Heart right ventricle (tissue), 16 donors: Measurements from ENCODE around the gene ESPNL. TPM values are rescaled to one million over a fixed set of nuclear protein-coding genes. Genes with fewer than 3 reads are reported as not detected.

Source experiments
- ATAC-seq, 8 donors: fragments of 200-7000 bp; cut with Tn5 transposase; one replicate each; pipeline ENCODE4 v1.9.1; 2020; ENCODE audit warnings: mild to moderate bottlenecking in 8 of 8, moderate library complexity in 8 of 8, moderate number of reproducible peaks in 1 of 8
- DNase-seq, 2 donors: peaks; one replicate each; pipeline ENCODE4 v3.0.0-alpha.2; 2020
- H3K27ac ChIP-seq, 10 donors: fragments of 200-600 bp; sonication (generic) in 2 of 10; one replicate each; pipeline versions ENCODE4 v1.5.0 to v1.8.0; 2020 to 2022; ENCODE audit warnings: mild to moderate bottlenecking in 3 of 10
- H3K27me3 ChIP-seq, 7 donors: fragments of 200-600 bp; one replicate each; pipeline ENCODE4 v1.8.0; 2021 to 2022; ENCODE audit warnings: mild to moderate bottlenecking in 2 of 7
- H3K36me3 ChIP-seq, 9 donors: fragments of 200-600 bp; sonication (generic) in 1 of 9; one replicate each; pipeline versions ENCODE4 v1.5.0 to v1.8.0; 2020 to 2022; ENCODE audit warnings: mild to moderate bottlenecking in 2 of 9
- H3K4me1 ChIP-seq, 9 donors: fragments of 200-600 bp; sonication (generic) in 1 of 9; one replicate each; pipeline versions ENCODE4 v1.5.0 to v1.8.0; 2020 to 2022; ENCODE audit warnings: mild to moderate bottlenecking in 4 of 9
- H3K4me3 ChIP-seq, 10 donors: fragments of 200-600 bp; sonication (generic) in 2 of 10; one replicate each; pipeline versions ENCODE4 v1.5.0 to v1.8.0; 2020 to 2022; ENCODE audit warnings: mild to moderate bottlenecking in 7 of 10, moderate library complexity in 2 of 10
- H3K9me3 ChIP-seq, 11 donors: fragments of 200-600 bp in 10 of 11; sonication (generic) in 2 of 11; one replicate each; pipeline versions ENCODE4 v1.5.0 to v1.8.0; 2013 to 2022; ENCODE audit warnings: mild to moderate bottlenecking in 2 of 11, control low read depth in 1 of 11, moderate library complexity in 1 of 11
- CTCF ChIP-seq, 9 donors: fragments of 200-600 bp; sonication (generic) in 2 of 9; IDR thresholded peaks; one replicate each; pipeline versions ENCODE4 v1.5.0 to v1.8.0; 2021 to 2022; ENCODE audit warnings: antibody characterized with exemption in 9 of 9, mild to moderate bottlenecking in 5 of 9, moderate library complexity in 1 of 9
- WGBS, 2 donors: extraction: QIAGEN DNeasy Blood & Tissue Kit; methylation state at CpG; one replicate each; pipeline ENCODE4 v1.1.7; 2013; ENCODE audit warnings: inconsistent platforms in 1 of 2; 5-methylcytosine and 5-hydroxymethylcytosine counted together
- intact Hi-C, 10 donors: fragments of 100-400 bp; cut with DNase I; formaldehyde crosslinking; loops; one replicate each; pipeline versions ENCODE4 v1.11.1 to v1.14.2; 2022
- polyA plus RNA-seq, 2 donors: library from polyadenylated mRNA; stranded (reverse); fragments of 200-250 nt; gene quantifications; one replicate each; pipeline ENCODE4 v1.2.3, GENCODE V29; 2013
- total RNA-seq, 10 donors: library from RNA; stranded (reverse); fragmentation: NEBNext Ultra II Directional in 3 of 10; extraction: Animal tissue kit (Norgen Biotek cat#: 25700) in 3 of 10; gene quantifications; one replicate each; pipeline versions ENCODE4 v1.2.1 to v1.2.4, GENCODE V29; 2021 to 2023
- donor health status: Arrhythmogenic right ventricular cardiomyopathy.
- donor health status: ischemic (EF 13 %, LVEDD 7.1; RV severe dilation, severe dysfunction).
- donor health status: healthy with polysubstance abuse.
- donor health status: DM: no; HTN: yes; CAD: no.
- donor health status: DM: no; HTN: no; CAD: no.
- donor health status: ischemic (EF 25% LVEDD 6.9; RV normal size, moderate dysfunction).
- donor health status: ischemic (EF 25% LVEDD 5.7; RV mildly dilated, moderate dysfunction).
- donor health status: healthy.
- donor health status: DM: yes; HTN: yes; CAD: no.
- donor health status: Ischemic cardiomyopathy.
- donor health status: ischemic (EF 35%, LVEDD 5.7; RV mildly dilated, moderate dysfunction).
- donor health status: nonischemic (EF 11% LVEDD 7.7; RV severe dilation, severe dysfunction).
- donor health status: DM: yes; HTN: yes; CAD: no.
- donor health status: PGD.
- donor health status: ischemic (EF 29% LVEDD 5.4; RV normal size, mild dysfunction).
- donor health status: nonischemic (EF 23%, LVEDD 6.1; RV moderate dilation, normal function).

ESPNL gene
- total and polyA plus RNA-seq, 12 donors: 0.01 to 1.7 (median 0.33) TPM; not detected in 2

- H3K27me3 ChIP-seq: no peaks in the 10 kb centered on the region
- intact Hi-C loops: no loop called here
- H3K27ac ChIP-seq: no peak overlapping the region
- ATAC-seq: no peak
- peaks cover 0 to 10% (median 3%) of the 10 kb centered on the region in 9 donors for H3K4me1 ChIP-seq
- DNase-seq: no peak
- TF ChIP-seq CTCF (IDR thresholded peaks at IDR 0.05): no peak
- H3K36me3 ChIP-seq: peaks cover 0 to 4% (median 0%) of the 10 kb centered on the region in 9 donors
- H3K9me3 ChIP-seq: no peaks in the 10 kb centered on the region
- H3K4me3 ChIP-seq: no peak overlapping the region
- WGBS, 2 donors: 83 to 84% methylated on average over 16 of the region's 16 CpGs
Measured at GRCh38 chr2:238151628-238152235, 51.6 kb downstream of the ESPNL start.

DNA sequence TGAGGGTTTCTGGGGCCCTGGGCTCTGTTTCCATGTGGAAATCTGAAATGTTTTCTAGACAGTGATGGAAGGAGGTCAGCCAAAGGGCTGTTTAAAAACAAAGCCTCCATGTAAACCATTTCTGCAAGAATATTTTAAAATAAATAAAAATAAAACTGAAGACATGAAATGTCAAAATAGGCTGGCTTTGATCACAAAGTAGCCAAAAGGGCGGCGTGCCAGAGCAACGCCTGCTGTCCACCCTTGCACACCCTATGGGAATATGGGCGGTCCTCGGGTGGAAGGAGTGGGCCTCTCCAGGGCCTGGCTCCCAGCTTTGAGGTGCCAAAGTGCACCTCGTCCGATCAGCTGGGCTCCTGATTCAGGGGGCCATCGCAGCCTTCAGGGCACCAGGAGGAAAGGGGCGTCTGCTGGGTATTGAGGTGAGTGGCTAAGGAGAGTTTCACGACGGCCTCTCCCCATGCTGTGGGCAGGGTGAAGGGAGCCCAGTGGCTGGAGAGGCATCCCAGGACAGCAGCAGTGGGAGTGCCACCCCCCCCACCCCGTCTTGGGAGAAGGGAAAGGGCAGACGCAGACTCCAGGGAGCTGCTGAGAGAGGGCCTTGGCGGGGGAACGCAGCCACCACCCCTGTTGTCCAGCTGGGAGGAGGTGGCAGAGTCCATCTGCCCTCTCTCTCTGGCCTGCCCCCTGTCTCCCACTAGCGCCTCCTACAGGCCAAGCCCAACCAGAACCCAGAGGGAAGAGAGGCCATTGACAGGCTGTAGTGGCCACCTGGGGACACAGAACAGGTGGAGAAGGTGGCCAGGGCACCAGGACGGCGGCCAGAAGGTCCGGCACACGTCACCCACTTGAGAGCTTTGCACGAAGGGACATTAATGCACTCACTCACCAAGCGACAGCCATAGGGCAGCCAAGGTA, 52.9 kb downstream of the ESPNL start:
- DNase-seq (peak in 1 of 2 donors; percentile 9), ATAC-seq (no peak)
- H3K27me3 ChIP-seq: peaks cover 0 to 3% (median under 1%) of the 10 kb centered on the region in 7 donors
- WGBS, 2 donors: 77 to 81% methylated on average over 22 of the region's 22 CpGs
- H3K27ac ChIP-seq: no peak overlapping the region
- H3K4me3 ChIP-seq: no peak overlapping the region
- peaks cover 0 to 12% (median 3%) of the 10 kb centered on the region in 9 donors for H3K4me1 ChIP-seq
- H3K9me3 ChIP-seq: no peaks in the 10 kb centered on the region
- TF ChIP-seq CTCF (IDR thresholded peaks at IDR 0.05): peak in 3 of 9 donors; percentile 8 to 18 (median 14)
- peaks cover 0 to 4% (median 0%) of the 10 kb centered on the region in 9 donors for H3K36me3 ChIP-seq
- intact Hi-C loops: no loop called here

GRCh38 chr2:238154570-238154969, 54.4 kb downstream of the ESPNL start:
- Histone ChIP-seq H3K4me3 (no peak overlapping the region), H3K27ac (no peak overlapping the region), H3K27me3 (peaks cover 2 to 16% (median 14%) of the 10 kb centered on the region in 7 donors), H3K4me1 (peaks cover 0 to 24% (median 9%) of the 10 kb centered on the region in 9 donors), H3K36me3 (peaks cover 0 to 4% (median 0%) of the 10 kb centered on the region in 9 donors), H3K9me3 (no peaks in the 10 kb centered on the region)
- ATAC-seq (no peak), DNase-seq (peak in 1 of 2 donors; percentile 3)
- no peak for TF ChIP-seq CTCF (IDR thresholded peaks at IDR 0.05)
- intact Hi-C loops: no loop called here
- 92 to 95% methylated on average over 10 of the region's 10 CpGs for WGBS, 2 donors

GRCh38 chr2:238155051-238155760, 55.1 kb downstream of the ESPNL start:
- Histone ChIP-seq H3K36me3 (peaks cover 0 to 4% (median 0%) of the 10 kb centered on the region in 9 donors), H3K27me3 (peaks cover 8 to 23% (median 20%) of the 10 kb centered on the region in 7 donors), H3K9me3 (no peaks in the 10 kb centered on the region), H3K27ac (peak overlapping the region in 5 of 10 donors; percentile 3 to 60 (median 28)), H3K4me3 (no peak overlapping the region), H3K4me1 (peaks cover 0 to 27% (median 10%) of the 10 kb centered on the region in 9 donors)
- TF ChIP-seq CTCF (IDR thresholded peaks at IDR 0.05): no peak
- WGBS, 2 donors: 65 to 73% methylated on average over 19 of the region's 19 CpGs
- ATAC-seq (peak in 7 of 8 donors; percentile 29 to 62 (median 42)), DNase-seq (peak; percentile 46 to 56)
- intact Hi-C loops: no loop called here
